HG02840 (cell line): ENCODE results near the gene GLS.
"Not testable (repeated sequence)": the region's sequence is repeated elsewhere in the genome, so short reads cannot be mapped to it uniquely, and the experiment has no call there.

Source experiments
- ATAC-seq: cut with Tn5 transposase; IDR thresholded peaks from one replicate; pipeline ENCODE4 v1.9.1; 2021; ENCODE audit warnings: mild to moderate bottlenecking, moderate library complexity, moderate number of reproducible peaks; ENCODE audit not compliant: unreplicated experiment, low FRiP score

Gene GLS

DNA sequence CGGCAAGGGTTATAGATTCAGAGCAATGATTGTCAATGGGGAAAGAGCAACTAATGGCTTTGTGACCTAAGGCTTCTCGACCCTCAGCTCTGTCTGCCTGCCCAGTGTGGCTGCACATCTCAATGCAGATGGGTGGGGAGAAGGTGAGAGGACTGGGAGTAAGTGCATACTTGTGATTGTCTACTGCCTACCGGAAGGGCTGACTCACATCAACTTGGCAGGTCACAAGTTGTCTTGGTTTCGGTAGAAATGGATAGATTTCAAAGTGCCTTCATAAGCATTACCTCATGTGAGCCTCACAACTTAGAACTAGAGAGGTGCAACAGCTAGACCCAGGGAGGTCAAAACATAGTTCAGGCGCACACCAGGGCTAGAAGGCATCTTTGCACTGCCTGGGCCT, 104.0 kb downstream of the GLS start:
- ATAC-seq = no peak

DNA sequence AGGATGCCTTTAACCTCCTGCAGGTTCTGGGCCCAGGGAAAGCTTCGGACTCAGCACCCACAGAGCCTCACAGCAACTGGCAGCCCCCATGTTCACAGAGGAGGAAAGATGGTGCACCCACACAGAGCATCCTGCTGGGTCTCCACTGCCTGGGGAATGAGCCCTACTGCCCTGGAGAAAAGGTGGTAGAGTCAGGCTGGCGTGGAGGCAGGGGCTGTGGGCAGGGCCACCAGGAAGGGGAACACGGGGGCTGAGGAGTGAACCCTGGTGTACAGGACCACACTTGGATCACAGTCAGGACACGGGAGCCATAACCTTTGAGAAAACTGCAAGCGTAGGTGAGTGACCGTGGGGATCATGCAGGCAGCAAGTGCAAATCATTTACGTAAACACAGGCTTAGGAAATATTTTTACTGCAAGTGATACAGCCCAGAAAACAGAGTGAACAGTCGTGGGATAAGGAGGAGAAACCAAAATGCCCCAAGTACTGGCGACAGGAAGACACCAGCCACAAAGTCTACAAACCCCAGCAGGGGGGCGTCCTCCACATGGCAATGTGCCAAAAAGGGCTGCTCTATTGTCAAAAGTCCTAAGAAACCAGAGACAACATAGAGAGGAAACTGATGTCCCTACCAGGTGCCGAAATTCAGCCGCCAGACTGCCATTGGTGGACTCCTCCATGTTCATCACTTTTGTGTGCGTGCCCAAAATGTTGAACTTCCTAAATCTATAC, 105.8 kb downstream of the GLS start:
- ATAC-seq = no peak

DNA sequence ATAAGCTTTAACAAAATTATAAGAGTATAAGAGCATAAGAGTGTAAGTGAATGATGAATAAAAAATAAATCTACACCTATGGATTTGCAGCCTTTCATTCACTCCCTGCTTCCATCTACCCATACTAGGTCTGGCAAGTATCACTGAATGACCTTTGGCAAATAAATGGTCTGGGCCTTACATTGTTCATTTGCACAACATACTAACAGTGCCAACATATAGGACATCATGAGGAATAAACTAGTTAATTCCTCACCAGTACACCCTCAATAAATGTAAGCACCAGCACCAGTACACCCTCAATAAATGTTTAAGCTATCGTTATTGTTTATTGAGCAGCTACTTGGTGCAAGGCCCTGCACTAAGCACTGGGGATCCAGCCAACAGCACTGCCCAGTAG, 106.5 kb downstream of the GLS start:
- ATAC-seq = no peak

DNA sequence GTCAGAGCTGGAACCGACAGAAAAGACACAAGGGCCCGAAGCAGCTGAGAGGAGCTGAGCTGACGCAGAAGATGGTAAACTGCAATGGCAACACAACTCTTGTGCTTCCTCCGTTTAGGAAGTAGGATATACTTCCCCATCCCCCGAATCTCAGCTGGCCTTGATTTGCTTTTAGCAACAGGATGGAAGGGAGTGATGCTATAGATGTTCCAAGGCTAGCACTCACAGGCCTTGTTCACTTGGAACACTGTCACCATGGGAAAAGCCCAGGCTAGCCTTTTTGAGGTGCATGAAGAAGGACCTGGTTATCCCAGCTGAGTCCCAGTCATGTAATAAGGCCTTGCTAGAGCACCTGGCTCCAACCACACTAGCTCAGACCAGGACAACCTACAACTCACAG, 107.3 kb downstream of the GLS start:
- ATAC-seq = no peak

DNA sequence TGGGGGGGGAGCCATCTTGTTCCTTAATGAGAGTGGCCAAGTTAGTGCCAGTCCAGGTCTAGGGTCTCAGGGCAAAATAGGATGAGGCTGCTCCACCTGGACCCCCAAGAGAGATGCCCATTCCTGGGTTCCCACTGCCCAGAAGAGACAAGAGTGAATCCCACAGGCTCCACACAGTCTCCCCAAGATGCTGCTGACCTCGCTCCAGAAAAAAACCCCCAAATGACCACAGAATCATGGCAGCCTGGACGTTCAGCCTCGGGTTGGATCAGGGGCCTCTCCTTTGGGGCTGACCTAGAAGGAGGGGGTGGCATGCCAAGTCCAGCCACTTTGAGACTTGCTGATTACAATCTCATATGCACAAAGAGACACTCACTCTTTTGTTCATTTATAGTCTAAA, 108.3 kb downstream of the GLS start:
- no peak for ATAC-seq

DNA sequence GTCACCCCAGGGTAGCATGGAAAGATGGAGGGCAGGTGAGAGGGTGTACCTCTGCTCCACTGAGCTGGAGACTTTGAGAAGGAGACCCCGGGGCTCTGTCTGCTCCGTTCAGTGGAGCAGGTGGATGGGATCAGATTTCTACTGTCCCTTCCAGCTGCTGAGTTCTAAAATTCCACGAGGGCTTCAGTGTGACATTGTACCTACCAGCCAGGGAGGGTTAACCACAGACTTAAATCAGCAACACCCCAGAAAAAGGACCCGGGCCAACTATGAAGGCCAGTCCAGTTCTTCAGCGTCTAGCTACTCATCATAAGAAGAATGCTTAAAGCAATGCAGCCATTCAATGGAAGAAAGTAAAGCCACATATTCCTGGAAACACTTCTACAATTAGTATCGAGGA, 109.5 kb downstream of the GLS start:
- no peak for ATAC-seq

DNA sequence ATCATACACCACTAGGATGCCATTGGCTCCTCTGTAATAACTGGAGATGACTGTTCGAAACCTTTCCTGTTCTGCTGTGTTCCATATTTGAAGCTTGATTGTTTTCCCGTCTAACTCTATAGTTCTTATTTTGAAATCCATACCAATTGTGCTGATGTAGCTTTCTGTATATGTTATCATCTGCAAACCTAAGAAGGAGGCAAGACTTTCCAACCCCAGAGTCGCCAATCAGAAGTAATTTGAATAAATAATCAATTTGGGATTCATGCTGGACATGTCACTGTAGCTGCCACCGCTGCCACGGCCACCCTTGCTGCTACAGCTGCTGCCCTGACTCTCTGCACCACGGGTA, 112.6 kb downstream of the GLS start:
- no peak for ATAC-seq

DNA sequence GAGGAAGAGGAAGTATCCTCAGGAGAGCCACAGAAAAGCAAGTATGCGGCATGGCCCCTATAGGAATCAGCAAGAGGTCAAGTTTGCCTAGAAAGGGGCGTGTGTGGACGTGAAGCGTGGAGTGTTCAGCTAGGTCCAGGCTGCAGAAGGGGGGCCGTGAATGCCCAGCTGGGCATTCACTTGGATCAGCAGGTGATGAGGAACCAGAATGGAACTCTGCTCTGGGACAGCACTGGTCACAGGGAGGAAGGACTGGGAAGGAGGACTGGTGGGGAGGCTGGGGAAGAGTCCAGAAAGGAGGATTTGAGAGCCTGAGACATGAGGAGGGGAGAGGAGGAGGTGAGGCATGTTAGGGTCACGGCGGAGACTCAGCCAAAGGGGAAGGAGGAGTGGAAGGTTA, 113.5 kb downstream of the GLS start:
- ATAC-seq = no peak

DNA sequence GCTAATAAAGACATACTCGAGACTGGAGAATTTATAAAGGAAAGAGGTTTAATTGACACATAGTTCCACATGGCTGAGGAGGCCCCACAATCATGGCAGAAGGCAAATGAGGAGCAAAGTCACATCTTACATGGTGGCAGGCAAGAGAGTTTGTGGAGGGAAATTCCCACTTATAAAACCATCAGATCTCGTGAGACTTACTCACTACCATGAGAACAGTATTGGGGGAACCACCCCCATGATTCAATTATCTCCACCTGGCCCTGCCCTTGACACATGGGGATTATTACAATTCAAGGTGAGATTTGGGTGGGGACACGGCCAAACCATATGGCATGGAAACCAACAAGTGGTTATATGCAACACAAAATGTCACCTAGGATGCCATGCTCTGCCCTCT, 114.7 kb downstream of the GLS start:
- ATAC-seq = not testable (repeated sequence)

DNA sequence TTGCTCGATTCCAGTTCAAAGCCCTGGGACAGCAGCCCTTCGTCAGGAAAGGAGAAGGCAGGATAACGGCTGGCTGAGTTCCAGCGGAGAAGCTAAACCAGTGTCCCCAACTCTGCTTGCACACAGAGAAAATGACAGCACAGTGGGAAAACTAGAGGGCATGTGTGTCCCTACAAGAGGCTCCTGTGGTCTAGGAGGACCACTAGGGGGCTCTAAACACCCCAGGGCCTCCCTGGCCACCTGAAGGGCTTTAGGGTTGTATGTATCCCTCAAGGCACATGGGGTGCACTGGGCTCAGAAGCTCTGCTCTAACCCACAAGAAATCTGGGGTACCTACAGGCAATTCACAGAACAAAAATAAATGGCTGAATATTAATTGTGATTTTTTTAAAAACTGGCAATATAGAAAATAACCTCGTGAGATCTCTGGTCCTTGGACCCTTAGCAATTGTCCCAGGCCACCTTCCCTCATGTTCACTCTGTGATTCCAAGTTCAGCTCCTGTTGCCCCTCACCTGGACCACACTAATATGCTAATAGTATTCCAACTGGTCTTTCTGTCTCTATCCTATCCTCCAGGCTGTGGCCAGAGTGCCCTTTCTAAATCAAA, 115.8 kb downstream of the GLS start:
- ATAC-seq = no peak

DNA sequence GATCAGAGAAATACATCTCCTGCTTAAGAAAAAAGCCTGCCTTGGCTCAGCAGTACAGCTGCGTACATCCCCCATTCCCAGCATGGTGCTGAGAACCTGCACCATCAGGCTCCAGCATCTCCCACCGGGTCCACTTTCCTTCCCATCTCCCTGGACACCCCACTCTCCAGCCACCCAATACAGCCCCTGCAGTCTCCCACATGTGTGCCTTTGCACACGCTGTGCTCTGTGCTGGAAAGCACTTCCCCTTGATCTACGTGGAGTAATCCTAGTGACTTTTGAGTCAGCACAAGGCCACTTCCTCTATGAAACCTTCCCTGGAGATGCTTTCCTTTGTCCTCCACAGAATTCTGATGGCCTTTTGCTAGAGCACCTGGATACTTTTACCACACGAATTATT, 116.3 kb downstream of the GLS start:
- no peak for ATAC-seq

DNA sequence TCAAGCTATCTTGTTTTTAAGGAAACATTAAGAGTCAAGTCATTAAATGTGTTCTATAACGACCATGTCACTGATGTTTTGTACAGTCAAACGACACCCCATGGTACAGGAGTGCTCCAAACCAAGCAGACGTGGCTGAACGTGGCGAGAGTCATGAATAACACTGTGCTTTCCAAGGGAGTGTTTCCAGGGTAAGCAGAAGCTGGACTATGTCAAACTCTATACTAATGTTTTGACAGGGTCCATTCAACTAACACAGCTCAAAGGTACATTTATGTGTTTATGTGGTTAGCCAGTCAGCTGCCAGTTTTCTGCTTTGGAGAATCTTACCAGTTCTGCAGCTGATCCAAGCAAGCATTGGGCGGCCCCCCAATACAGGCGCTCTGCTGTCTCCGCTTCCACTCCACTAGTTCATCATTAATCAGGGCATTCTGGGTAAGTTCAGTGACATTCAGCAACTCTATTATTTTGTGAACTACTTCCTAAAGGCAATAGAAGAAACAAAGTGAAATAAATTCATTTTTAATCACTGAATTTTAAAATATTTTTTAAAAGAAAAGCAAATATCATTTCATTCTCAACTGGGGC, 117.0 kb downstream of the GLS start:
- ATAC-seq = no peak

DNA sequence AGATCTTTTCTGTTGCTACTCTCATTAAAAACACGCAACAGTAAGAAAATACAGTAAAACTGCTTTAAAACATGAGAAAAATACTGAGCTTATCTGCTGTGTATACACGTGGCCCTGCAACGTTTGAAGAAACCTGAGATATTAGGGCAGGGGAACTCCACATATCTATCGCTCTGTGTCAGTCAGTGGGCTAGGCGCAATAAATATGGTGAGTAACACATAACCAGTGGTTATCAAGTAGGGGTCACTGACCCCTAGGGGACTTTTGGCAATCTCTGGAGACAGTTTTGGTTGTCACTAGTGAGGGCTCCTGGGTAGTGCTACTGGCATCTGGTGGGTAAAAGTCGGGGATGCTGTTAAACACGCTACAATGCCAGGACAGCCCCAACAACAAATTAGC, 118.4 kb downstream of the GLS start:
- ATAC-seq = no peak

DNA sequence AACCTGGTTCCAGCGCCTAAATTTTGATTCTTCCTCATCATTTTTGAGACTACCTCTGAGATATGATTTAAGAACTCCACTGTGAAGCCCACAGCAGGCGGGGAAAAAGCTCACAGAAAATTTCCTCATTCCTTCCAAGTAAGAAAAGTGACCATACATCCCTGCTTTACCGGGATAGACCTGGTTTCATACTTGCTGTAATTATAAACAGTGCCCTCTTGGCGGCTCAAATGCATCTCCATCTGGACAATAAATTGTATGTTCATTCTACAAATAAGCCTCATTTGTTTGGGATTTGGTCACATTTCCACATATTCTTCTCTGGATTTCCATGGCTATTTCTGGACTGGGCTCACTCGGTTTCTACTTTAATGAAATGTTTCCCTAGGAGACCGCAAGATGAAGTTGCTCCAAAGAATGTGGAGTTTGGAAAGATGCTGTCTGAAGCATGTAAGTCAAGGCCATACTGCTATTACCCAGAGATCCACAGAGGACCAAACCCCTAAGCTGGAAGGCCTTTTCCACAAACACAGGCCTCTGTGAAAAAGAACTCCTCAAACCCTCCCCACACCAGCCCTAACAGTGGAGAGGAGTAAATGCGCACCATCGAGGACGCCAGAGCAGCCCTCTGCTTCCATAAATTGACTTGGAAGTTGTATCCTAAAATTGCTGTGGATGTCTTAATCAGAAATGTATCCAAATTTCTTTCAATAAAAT, 119.5 kb downstream of the GLS start:
- ATAC-seq = no peak

DNA sequence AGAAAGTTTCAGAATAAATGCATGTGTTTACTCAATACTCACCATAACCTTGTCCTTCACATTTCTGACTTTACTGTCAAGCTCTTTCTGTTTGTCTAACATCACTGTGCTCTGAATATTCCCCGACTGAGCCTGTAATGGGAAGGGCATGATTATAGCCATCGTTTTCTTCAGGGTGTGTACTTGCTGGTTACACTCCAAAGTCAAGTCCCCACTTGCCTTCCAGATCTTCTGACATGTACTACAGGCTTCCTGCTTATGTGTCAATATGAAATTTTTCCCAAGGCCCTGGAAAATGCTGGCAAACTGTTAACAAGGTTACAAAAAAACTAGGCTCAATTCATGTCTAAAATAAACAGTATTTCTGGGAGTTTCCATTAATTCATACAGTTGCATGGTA, 120.4 kb downstream of the GLS start:
- no peak for ATAC-seq

DNA sequence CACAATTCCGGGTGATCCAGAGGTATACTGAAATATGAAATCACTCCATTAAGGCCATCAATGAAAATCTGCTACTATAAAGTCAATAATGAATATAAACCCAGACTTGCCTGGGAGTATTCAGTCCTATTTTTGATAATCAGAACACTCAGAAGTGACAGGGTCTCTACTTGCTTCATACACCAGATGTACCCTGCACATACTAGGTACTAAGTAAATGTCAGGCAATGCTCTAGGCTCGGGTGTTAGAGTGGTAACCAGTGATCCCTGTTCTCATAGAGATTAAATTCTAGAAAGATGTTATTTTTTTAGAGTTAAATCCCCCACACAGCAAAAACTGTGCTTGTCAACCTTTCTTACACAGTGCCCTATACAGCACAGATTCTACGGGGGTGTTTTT, 121.0 kb downstream of the GLS start:
- ATAC-seq = no peak

DNA sequence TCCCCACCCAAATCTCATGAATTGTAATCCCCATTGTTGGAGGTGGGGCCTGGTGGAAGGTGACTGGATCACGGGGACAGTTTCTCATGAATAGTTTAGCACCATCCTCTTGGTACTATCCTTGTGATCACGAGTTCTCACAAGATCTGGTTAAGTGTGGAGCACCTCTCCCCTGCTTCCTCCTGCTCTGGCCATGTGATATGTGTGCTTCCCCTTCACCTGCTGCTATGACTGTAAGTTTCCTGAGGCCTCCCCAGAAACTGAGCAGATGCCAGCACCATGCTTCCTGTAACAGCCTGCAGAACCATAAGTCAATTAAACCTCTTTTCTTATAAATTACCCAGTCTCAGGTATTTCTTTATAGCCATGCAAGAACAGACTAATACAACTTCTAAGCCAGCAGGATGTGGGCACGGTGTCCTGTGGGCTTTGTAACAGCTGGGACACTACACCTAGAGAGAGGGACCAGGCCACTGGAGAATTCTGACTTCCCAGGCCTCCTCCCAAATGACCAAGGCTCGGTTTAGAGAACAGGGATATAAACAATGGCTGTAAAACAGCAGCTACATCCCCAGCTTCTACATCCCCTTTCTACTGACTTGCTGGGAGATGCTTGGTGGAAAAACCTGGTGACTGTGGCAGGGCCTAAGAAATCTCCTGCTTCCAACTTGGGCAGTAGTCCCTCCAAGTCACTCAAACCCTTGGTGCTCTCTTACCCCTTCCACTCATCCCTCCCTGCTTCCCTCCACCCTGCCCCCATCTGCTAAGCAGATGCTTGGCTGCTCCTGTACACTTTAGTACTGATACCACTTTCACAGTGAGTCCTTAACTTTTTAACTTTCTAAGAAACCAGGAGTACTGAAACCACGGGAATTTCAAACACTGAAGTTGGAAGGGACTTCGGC, 123.0 kb downstream of the GLS start:
- ATAC-seq = no peak

DNA sequence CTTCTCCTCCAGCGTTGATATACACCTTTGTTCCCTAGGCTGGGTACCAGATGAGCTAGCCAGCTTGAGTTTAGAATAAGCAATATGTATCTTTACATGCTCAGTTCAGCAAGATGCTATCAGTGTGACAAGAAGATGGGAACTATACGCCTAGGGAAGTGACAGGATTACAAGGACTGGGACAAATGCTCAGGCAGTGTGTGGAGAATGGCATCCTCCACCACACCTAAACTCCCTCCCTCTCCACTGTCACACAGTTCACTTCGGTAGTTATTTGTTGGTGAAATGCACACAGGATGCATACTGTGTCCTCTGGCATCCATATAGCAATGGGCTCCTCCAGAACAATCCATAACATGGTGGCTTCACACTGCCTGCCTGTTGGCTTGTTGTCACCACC, 125.7 kb downstream of the GLS start:
- no peak for ATAC-seq

DNA sequence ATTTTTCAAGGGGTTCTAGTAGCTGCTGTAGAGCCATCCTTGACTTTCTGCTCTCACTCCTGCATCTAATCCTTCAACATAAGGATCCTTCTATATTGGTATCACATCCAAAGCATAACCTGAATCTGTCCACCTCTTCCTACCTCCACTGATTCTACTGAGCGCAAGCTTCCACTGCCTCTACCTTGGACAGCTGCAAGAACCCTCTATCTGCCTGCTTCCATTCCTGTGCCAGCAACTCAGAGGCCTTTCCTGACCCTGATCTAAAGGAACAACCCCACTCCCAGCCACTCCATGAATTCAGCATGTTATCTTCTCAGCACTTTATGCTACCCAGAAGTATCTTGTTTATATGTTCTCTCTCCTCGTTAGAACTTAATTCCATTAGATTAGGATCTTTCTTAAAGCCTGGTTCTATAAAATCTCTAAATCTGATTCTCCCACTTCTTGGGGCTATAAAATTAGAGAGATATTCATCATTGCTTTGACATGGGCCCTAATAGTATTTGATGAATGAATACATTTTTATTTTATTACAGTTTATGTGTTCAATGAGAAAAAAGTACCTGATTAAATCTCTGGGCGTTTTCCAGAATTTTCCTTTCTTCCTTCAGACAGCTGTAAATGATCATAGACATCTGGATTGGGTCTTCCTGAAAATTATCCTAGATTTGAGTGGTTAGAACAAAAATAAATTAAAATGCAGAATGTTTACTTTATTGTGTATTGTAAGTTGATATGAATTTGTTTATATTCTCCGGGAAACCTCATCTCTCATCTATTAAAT, 126.6 kb downstream of the GLS start:
- no peak for ATAC-seq

DNA sequence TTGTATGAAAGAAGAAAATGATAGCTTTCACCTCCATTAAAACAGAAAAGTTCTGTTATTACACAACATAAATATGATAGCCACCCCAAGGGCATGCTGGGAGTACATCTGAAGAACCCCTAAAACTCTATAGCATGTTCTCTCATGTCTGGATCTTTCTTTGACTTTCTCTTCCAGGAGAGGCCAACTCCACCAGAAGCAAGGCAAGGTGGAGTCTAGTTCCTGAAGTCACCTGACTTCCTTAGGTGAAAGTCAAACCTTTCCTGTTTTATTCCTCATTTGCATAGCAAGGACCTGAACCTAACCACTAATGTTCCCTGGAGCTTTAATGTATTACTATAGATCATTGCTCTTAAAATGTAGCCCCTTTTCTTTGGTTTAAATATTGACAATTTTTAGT, 127.7 kb downstream of the GLS start:
- no peak for ATAC-seq
